Left forelimb (tissue), 1 donor: ENCODE results near the gene MPRIP.

Source experiments
- DNase-seq: peaks from one replicate; pipeline ENCODE4 v3.0.0-alpha.2; 2018; ENCODE audit warnings: low spot score

Gene MPRIP

GRCh38 chr17:17109907-17110306 lies 67.7 kb downstream of the MPRIP start:
- DNase-seq: no peak

GRCh38 chr17:17110520-17110919 lies 68.3 kb downstream of the MPRIP start:
- DNase-seq: no peak

GRCh38 chr17:17111401-17112393 lies 69.4 kb downstream of the MPRIP start:
- no peak for DNase-seq

- DNase-seq: no peak
Observed at GRCh38 chr17:17112628-17113200, 70.5 kb downstream of the MPRIP start.

- DNase-seq: no peak
Observed at GRCh38 chr17:17114592-17115225, 72.5 kb downstream of the MPRIP start.

GRCh38 chr17:17115620-17116019 lies 73.4 kb downstream of the MPRIP start:
- no peak for DNase-seq

- no peak for DNase-seq
Observed at GRCh38 chr17:17116406-17116805, 74.1 kb downstream of the MPRIP start.

- DNase-seq: no peak
Observed at GRCh38 chr17:17117923-17118322, 75.7 kb downstream of the MPRIP start.

GRCh38 chr17:17118399-17118798 lies 76.1 kb downstream of the MPRIP start:
- DNase-seq: no peak

- DNase-seq: no peak
Observed at GRCh38 chr17:17119106-17119505, 76.8 kb downstream of the MPRIP start.

- DNase-seq: no peak
Observed at GRCh38 chr17:17119533-17119932, 77.3 kb downstream of the MPRIP start.

GRCh38 chr17:17120294-17120693 lies 78.0 kb downstream of the MPRIP start:
- DNase-seq: no peak

GRCh38 chr17:17120701-17121100 lies 78.4 kb downstream of the MPRIP start:
- DNase-seq: no peak

- no peak for DNase-seq
Observed at GRCh38 chr17:17121162-17121561, 78.9 kb downstream of the MPRIP start.

GRCh38 chr17:17122781-17123483 lies 80.7 kb downstream of the MPRIP start:
- no peak for DNase-seq

GRCh38 chr17:17124341-17124740 lies 82.1 kb downstream of the MPRIP start:
- no peak for DNase-seq

- DNase-seq: no peak
Observed at GRCh38 chr17:17125136-17126084, 83.2 kb downstream of the MPRIP start.

- no peak for DNase-seq
Observed at GRCh38 chr17:17126131-17127110, 84.2 kb downstream of the MPRIP start.

GRCh38 chr17:17127156-17127555 lies 84.9 kb downstream of the MPRIP start:
- no peak for DNase-seq
